ENCODE results near the gene CBFA2T3. TPM values are rescaled to one million over a fixed set of nuclear protein-coding genes. Genes with fewer than 3 reads are reported as not detected.

The CBFA2T3 gene
- total and polyA plus RNA-seq, 5 donors, result 5.6 to 8.5 (median 7.3) TPM

- no peak for DNase-seq
- no peaks in the 10 kb centered on the region for H3K27me3 ChIP-seq (ENCODE audit: control insufficient read depth, insufficient read depth)
Measured at GRCh38 chr16:88874938-88875599, 101.9 kb downstream of the CBFA2T3 start.

GRCh38 chr16:88872650-88873331, 104.2 kb downstream of the CBFA2T3 start:
- Histone ChIP-seq H3K4me1 (ENCODE audit: control insufficient read depth, insufficient read depth, low read length) (no peaks in the 10 kb centered on the region), H3K27me3 (ENCODE audit: control insufficient read depth, insufficient read depth) (no peaks in the 10 kb centered on the region), H3K9me3 (ENCODE audit: control insufficient read depth, low read length) (no peaks in the 10 kb centered on the region), H3K27ac (ENCODE audit: low read length) (no peak overlapping the region), H3K4me3 (ENCODE audit: low read length) (no peak overlapping the region)
- DNase-seq, result no peak
- 61% methylated on average over 25 of the region's 25 CpGs for WGBS
- intact Hi-C loops (cut with DNase I), result no loop called here
- ATAC-seq, result no peak

More at GRCh38 chr16:88874938-88875599, 101.9 kb downstream of the CBFA2T3 start:
- H3K4me1 ChIP-seq (ENCODE audit: control insufficient read depth, insufficient read depth, low read length), result no peaks in the 10 kb centered on the region
- H3K27ac ChIP-seq (ENCODE audit: low read length), result no peak overlapping the region
- no peak overlapping the region for H3K4me3 ChIP-seq (ENCODE audit: low read length)
- intact Hi-C loops (cut with DNase I), result no loop called here
- H3K9me3 ChIP-seq (ENCODE audit: control insufficient read depth, low read length), result no peaks in the 10 kb centered on the region
- 91% methylated on average over 34 of the region's 34 CpGs for WGBS
- no peak for ATAC-seq

- 75% methylated on average over 21 of the region's 21 CpGs for WGBS
- peak in 1 of 2 donors; percentile 2 for ATAC-seq
- intact Hi-C loops (cut with DNase I), result no loop called here
- H3K4me3 ChIP-seq (ENCODE audit: low read length), result no peak overlapping the region
- no peaks in the 10 kb centered on the region for H3K27me3 ChIP-seq (ENCODE audit: control insufficient read depth, insufficient read depth)
- H3K4me1 ChIP-seq (ENCODE audit: control insufficient read depth, insufficient read depth, low read length), result no peaks in the 10 kb centered on the region
- H3K9me3 ChIP-seq (ENCODE audit: control insufficient read depth, low read length), result no peaks in the 10 kb centered on the region
- no peak overlapping the region for H3K27ac ChIP-seq (ENCODE audit: low read length)
- no peak for DNase-seq
Measured at GRCh38 chr16:88871730-88872416, 105.1 kb downstream of the CBFA2T3 start.

GRCh38 chr16:88871349-88871702, 105.7 kb downstream of the CBFA2T3 start:
- intact Hi-C loops (cut with DNase I), result no loop called here

GRCh38 chr16:88870608-88871348, 106.2 kb downstream of the CBFA2T3 start:
- DNase-seq, result peak in 2 of 3 donors; percentile 66 to 80
- no peak overlapping the region for H3K4me3 ChIP-seq (ENCODE audit: low read length)
- 41% methylated on average over 37 of the region's 37 CpGs for WGBS
- H3K4me1 ChIP-seq (ENCODE audit: control insufficient read depth, insufficient read depth, low read length), result no peaks in the 10 kb centered on the region
- H3K27ac ChIP-seq (ENCODE audit: low read length), result no peak overlapping the region
- intact Hi-C loops (cut with DNase I), result no loop called here
- H3K9me3 ChIP-seq (ENCODE audit: control insufficient read depth, low read length), result no peaks in the 10 kb centered on the region
- peak; percentile 30 to 42 for ATAC-seq
- H3K27me3 ChIP-seq (ENCODE audit: control insufficient read depth, insufficient read depth), result no peaks in the 10 kb centered on the region

More at GRCh38 chr16:88871349-88871702, 105.7 kb downstream of the CBFA2T3 start:
- Histone ChIP-seq H3K4me1 (ENCODE audit: control insufficient read depth, insufficient read depth, low read length) (no peaks in the 10 kb centered on the region), H3K9me3 (ENCODE audit: control insufficient read depth, low read length) (no peaks in the 10 kb centered on the region), H3K27me3 (ENCODE audit: control insufficient read depth, insufficient read depth) (no peaks in the 10 kb centered on the region), H3K27ac (ENCODE audit: low read length) (no peak overlapping the region), H3K4me3 (ENCODE audit: low read length) (no peak overlapping the region)
- ATAC-seq (peak in 1 of 2 donors; percentile 2), DNase-seq (no peak)
- 21% methylated on average over 8 of the region's 8 CpGs for WGBS

GRCh38 chr16:88869673-88869980, 107.4 kb downstream of the CBFA2T3 start:
- Histone ChIP-seq H3K27me3 (ENCODE audit: control insufficient read depth, insufficient read depth) (no peaks in the 10 kb centered on the region), H3K27ac (ENCODE audit: low read length) (no peak overlapping the region), H3K9me3 (ENCODE audit: control insufficient read depth, low read length) (no peaks in the 10 kb centered on the region), H3K4me3 (ENCODE audit: low read length) (no peak overlapping the region), H3K4me1 (ENCODE audit: control insufficient read depth, insufficient read depth, low read length) (no peaks in the 10 kb centered on the region)
- ATAC-seq (peak; percentile 37 to 67), DNase-seq (peak; percentile 68 to 78 (median 72))
- WGBS, result 69% methylated on average over 9 of the region's 9 CpGs
- intact Hi-C loops (cut with DNase I), result no loop called here

- Histone ChIP-seq H3K27me3 (ENCODE audit: control insufficient read depth, insufficient read depth) (no peaks in the 10 kb centered on the region), H3K9me3 (ENCODE audit: control insufficient read depth, low read length) (no peaks in the 10 kb centered on the region), H3K27ac (ENCODE audit: low read length) (no peak overlapping the region), H3K4me3 (ENCODE audit: low read length) (no peak overlapping the region), H3K4me1 (ENCODE audit: control insufficient read depth, insufficient read depth, low read length) (no peaks in the 10 kb centered on the region)
- DNase-seq (no peak), ATAC-seq (no peak)
- 79% methylated on average over 27 of the region's 27 CpGs for WGBS
- intact Hi-C loops (cut with DNase I), result no loop called here
Measured at GRCh38 chr16:88868974-88869672, 107.9 kb downstream of the CBFA2T3 start.

- no peak for ATAC-seq
- 83% methylated on average over 24 of the region's 24 CpGs for WGBS
- Histone ChIP-seq H3K4me1 (ENCODE audit: control insufficient read depth, insufficient read depth, low read length) (no peaks in the 10 kb centered on the region), H3K9me3 (ENCODE audit: control insufficient read depth, low read length) (no peaks in the 10 kb centered on the region), H3K27ac (ENCODE audit: low read length) (no peak overlapping the region), H3K4me3 (ENCODE audit: low read length) (no peak overlapping the region), H3K27me3 (ENCODE audit: control insufficient read depth, insufficient read depth) (no peaks in the 10 kb centered on the region)
- DNase-seq, result peak in 1 of 3 donors; percentile 57
- intact Hi-C loops (cut with DNase I), result no loop called here
Measured at GRCh38 chr16:88867581-88868246, 109.3 kb downstream of the CBFA2T3 start.

GRCh38 chr16:88866151-88866920, 110.7 kb downstream of the CBFA2T3 start, which contains the start of gene PABPN1L:
TSS of gene PABPN1L (minus strand) at chr16:88866660. CDS start at chr16:88866606, 54 bp downstream.
- Histone ChIP-seq H3K27ac (ENCODE audit: low read length) (no peak within 1 kb of the TSS), H3K9me3 (ENCODE audit: control insufficient read depth, low read length) (no peaks in the 10 kb centered on the region), H3K4me3 (ENCODE audit: low read length) (no peak within 1 kb of the TSS), H3K4me1 (ENCODE audit: control insufficient read depth, insufficient read depth, low read length) (no peaks in the 10 kb centered on the region), H3K27me3 (ENCODE audit: control insufficient read depth, insufficient read depth) (no peaks in the 10 kb centered on the region)
- WGBS, result 70% methylated on average over 20 of the region's 20 CpGs
- DNase-seq (no peak), ATAC-seq (no peak)
- intact Hi-C loops (cut with DNase I), result no loop called here
